ENCODE measurements around the gene PLEKHS1.

Gene PLEKHS1

GRCh38 chr10:113751181-113751732 lies at the start of gene PLEKHS1:
Gene PLEKHS1, plus strand, starts transcription at chr10:113751682. Its CDS starts 3,596 bp downstream, at chr10:113755278.
- no peak for DNase-seq

GRCh38 chr10:113704637-113705343 lies 46.7 kb upstream of the PLEKHS1 start:
- no peak for DNase-seq

DNA sequence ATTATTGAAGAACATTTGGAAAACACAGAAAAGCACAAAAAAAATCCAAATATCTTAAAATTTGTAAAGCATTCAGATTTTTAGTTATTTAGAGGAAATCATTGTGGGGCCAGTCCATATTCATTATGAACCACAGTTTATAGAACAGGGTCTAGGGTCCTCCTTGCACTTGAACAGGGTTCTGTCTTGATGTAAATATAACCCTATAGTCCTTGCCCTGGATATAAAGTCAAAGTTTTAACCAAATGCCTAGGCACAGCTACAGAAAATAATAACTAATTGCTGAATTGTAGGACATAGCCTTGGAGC lies 46.2 kb upstream of the PLEKHS1 start:
- DNase-seq: no peak

GRCh38 chr10:113706623-113707022 lies 44.9 kb upstream of the PLEKHS1 start:
- DNase-seq: no peak

GRCh38 chr10:113708640-113709039 lies 42.8 kb upstream of the PLEKHS1 start:
- DNase-seq: no peak

GRCh38 chr10:113709221-113709838 lies 42.2 kb upstream of the PLEKHS1 start:
- no peak for DNase-seq

DNA sequence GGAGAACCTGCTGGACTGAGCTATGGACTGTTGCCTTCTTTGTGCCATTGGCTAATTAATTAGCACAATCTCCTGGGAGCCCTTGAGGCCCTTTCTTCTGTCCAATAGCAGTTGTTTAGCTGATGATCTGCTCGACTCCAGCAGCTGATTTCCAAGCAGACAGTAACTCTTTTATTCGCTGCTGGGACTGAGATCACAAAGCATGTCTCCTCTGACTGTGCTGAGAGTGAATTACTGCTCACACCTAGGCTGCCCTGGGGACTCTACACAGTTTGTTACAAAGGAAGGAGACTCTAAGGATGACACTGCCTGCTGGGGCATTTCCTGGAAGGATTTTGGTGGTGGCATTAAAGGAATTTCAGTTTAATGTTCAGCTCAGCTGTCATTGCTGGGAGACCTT lies 40.3 kb upstream of the PLEKHS1 start:
- DNase-seq: no peak

DNA sequence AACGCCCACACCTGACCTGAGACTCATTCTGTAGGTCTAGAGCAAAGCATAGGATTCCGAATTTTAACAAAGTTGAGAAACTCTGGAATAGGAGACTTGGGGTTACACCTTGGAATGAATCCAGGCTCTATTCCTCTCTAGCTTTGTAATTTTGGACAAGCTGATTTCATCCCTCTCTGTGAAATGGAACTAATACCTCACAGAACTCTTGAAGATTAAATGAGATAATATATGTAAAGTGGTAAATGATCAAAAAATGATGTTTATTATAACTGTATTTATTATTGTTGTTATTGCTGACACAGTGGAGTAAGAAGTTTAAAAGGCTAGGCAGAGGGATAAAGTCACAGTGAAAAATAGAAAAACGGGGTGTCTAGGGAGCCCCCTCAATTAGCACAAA lies 39.5 kb upstream of the PLEKHS1 start:
- no peak for DNase-seq

GRCh38 chr10:113712755-113713639 lies 38.5 kb upstream of the PLEKHS1 start:
- no peak for DNase-seq

DNA sequence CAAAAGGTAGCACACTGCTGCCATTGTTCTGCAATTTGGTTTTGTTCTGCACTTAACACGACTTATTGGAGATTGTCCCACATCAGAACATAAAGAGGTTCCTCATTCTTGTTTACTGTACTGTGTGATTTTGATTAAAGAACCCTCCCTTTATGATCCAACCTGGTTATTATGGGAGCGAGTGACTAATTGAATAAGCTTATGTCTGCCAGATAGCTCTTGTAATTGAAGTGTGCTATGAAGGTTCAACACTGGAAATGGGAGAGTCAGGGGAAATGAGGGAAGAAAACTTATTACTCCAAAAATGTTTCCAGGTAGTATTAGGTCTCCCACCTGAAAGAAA lies 37.9 kb upstream of the PLEKHS1 start:
- no peak for DNase-seq

- no peak for DNase-seq
Measured at GRCh38 chr10:113716109-113716910, 35.2 kb upstream of the PLEKHS1 start.

GRCh38 chr10:113718969-113719822 lies 32.3 kb upstream of the PLEKHS1 start:
- no peak for DNase-seq

GRCh38 chr10:113720386-113720785 lies 31.1 kb upstream of the PLEKHS1 start:
- no peak for DNase-seq

DNA sequence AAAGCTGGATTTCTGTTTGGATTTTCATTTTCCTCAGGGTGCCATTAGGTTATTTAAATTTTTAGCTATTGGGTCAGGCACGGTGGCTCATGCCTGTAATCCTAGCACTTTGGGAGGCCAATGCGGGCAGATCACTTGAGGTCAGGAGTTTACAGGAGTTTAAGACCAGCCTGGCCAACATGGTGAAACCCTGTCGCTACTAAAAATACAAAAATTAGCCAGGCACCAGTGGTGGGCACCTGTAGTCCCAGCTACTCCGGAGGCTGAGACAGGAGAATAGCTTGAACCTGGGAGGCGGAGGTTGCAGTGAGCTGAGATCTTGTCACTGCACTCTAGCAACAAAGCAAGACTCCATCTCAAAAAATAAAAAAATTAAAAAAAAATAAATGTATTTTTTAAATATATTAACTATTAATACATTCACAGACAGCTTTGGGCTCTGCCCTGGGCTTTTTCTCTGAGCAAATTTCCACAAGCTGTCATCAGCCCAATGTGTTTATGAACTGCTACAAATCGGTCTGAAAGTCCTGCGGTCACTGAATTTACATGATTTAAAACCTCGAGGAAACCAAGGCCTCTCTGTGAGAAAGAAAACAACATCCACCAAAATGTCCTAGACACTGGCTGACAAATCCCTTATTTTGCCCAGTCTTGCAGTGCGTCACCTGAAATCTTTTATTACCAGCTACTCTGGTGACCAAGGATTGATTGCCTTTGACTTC lies 19.2 kb upstream of the PLEKHS1 start:
- DNase-seq: no peak

GRCh38 chr10:113732966-113733365 lies 18.5 kb upstream of the PLEKHS1 start:
- DNase-seq: no peak

DNA sequence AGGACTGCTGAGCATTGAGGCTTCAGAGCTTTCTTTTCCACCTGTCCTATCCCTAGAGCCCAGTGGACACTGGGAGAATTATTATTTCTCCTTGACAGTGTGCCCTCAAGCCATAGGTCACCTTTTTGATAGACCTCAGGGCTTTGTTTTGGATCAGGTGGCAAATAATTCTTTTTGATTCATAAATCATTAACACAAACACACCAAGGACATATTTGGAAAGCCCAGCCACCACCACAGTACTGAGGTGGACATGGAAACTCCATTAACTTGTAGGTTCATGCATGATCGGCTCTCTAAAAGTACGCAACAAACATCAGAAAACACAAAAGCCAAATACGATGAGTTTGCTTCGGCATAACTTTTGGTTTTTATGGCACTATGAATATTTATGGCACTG lies 17.8 kb upstream of the PLEKHS1 start:
- DNase-seq: no peak

DNA sequence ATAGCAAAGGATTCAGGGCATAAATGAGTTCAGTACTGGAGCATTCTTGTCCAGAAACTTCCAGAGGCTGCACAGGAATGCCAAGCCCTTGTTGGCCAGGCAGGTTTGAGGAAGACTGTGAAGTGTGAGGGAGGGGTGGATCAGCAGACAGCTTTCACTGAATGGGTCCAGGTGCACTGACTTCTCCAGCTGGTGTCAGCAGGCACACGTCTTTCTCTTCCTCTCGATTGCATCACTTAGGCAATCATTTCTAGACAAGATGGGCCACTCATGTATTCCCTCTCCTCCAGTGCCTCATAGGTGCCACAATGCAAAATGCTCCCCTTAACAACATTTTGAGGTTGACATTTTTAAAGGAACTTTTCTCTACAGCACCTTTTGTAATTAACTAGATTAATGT lies 15.6 kb upstream of the PLEKHS1 start:
- no peak for DNase-seq

GRCh38 chr10:113736576-113736975 lies 14.9 kb upstream of the PLEKHS1 start:
- no peak for DNase-seq

DNA sequence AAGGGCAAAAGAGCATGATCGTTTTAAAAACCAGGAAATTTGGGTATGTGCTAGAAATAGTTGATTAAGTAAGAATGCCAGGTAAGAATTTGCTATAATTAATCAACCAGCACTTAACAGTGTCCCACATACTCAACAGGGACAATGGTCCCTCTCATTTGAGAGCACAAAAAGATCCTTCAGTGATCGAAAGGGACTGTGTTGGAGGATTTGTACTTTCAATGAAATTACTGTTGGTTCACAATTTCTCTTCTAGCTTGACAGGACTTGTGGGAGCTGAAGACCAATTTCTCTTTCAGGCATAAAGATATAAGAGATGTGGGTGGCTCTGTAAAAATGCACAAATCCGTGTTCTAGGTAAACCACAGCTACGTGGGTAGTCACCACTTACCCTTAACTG lies 12.5 kb upstream of the PLEKHS1 start:
- no peak for DNase-seq

- DNase-seq: no peak
Measured at GRCh38 chr10:113739577-113739976, 11.9 kb upstream of the PLEKHS1 start.

GRCh38 chr10:113740850-113741249 lies 10.6 kb upstream of the PLEKHS1 start:
- no peak for DNase-seq

All from stimulated activated CD4-positive, alpha-beta T cell treated with anti-CD3 and anti-CD28 coated beads, Interleukin-1b, Interleukin-23, amount 100 ng/mL, for 48 hours (primary cell).